H9 (cell line): Measurements from ENCODE around the gene RERE. TPM values are rescaled to one million over a fixed set of nuclear protein-coding genes. Genes with fewer than 3 reads are reported as not detected.
"Not testable (repeated sequence)": the region's sequence is repeated elsewhere in the genome, so short reads cannot be mapped to it uniquely, and the experiment has no call there.

Experiments
- DNase-seq: peaks from one replicate; pipeline ENCODE4 v3.0.0-alpha.2; 2017
- H2AFZ ChIP-seq: one replicate; pipeline ENCODE4 v1.6.1; 2013; ENCODE audit warnings: mild to moderate bottlenecking, low read length, control low read depth, moderate library complexity
- H2AK5ac ChIP-seq: 2 replicates; pipeline ENCODE4 v1.6.1; 2013; ENCODE audit warnings: low read length, control low read depth, mixed read lengths; ENCODE audit not compliant: insufficient read length
- H2BK120ac ChIP-seq: one replicate; pipeline ENCODE4 v1.6.1; 2013; ENCODE audit warnings: low read depth, mild to moderate bottlenecking, low read length, control low read depth, inconsistent platforms; ENCODE audit not compliant: poor library complexity, severe bottlenecking
- H2BK12ac ChIP-seq: 2 replicates; pipeline ENCODE4 v1.6.1; 2013; ENCODE audit warnings: low read length, control low read depth, mixed read lengths, low read depth; ENCODE audit not compliant: insufficient read length
- H2BK15ac ChIP-seq: 2 replicates; pipeline ENCODE4 v1.6.1; 2013; ENCODE audit warnings: low read depth, low read length, control low read depth
- H2BK20ac ChIP-seq: one replicate; pipeline ENCODE4 v1.6.1; 2013; ENCODE audit warnings: low read depth, mild to moderate bottlenecking, low read length, control low read depth, inconsistent platforms; ENCODE audit not compliant: poor library complexity, severe bottlenecking
- H2BK5ac ChIP-seq: 2 replicates; pipeline ENCODE4 v1.6.1; 2013; ENCODE audit warnings: low read length, control low read depth, mixed read lengths; ENCODE audit not compliant: insufficient read length
- H3K14ac ChIP-seq: 2 replicates; pipeline ENCODE4 v1.6.1; 2013; ENCODE audit warnings: low read length, control low read depth; ENCODE audit not compliant: insufficient read depth
- H3K18ac ChIP-seq: 2 replicates; pipeline ENCODE4 v1.6.1; 2013; ENCODE audit warnings: low read depth, mild to moderate bottlenecking, mixed read lengths, low read length, control low read depth; ENCODE audit not compliant: insufficient read length
- H3K23ac ChIP-seq: 2 replicates; pipeline ENCODE4 v1.6.1; 2013; ENCODE audit warnings: low read length, control low read depth, mixed read lengths, low read depth; ENCODE audit not compliant: insufficient read length
- H3K23me2 ChIP-seq: 2 replicates; pipeline ENCODE4 v1.6.1; 2013; ENCODE audit warnings: low read depth, mild to moderate bottlenecking, mixed read lengths, low read length, control low read depth; ENCODE audit not compliant: insufficient read length, poor library complexity, severe bottlenecking
- H3K27ac ChIP-seq: 2 replicates; pipeline ENCODE4 v1.5.1; 2013; ENCODE audit warnings: low read length, control low read depth, mixed read lengths, low read depth; ENCODE audit not compliant: insufficient read length
- H3K27me3 ChIP-seq: 2 replicates; pipeline ENCODE4 v1.6.1; 2013; ENCODE audit warnings: low read length, control low read depth, inconsistent platforms; ENCODE audit not compliant: insufficient read depth
- H3K4ac ChIP-seq: 2 replicates; pipeline ENCODE4 v1.6.1; 2013; ENCODE audit warnings: low read depth, mild to moderate bottlenecking, control low read depth, inconsistent platforms, low read length, moderate library complexity
- H3K4me1 ChIP-seq: 2 replicates; pipeline ENCODE4 v1.6.1; 2013; ENCODE audit warnings: low read length, control low read depth, inconsistent platforms; ENCODE audit not compliant: insufficient read depth
- H3K4me2 ChIP-seq: 2 replicates; pipeline ENCODE4 v1.6.1; 2013; ENCODE audit warnings: low read length, control low read depth, mixed read lengths; ENCODE audit not compliant: insufficient read length, insufficient read depth
- H3K56ac ChIP-seq: 2 replicates; pipeline ENCODE4 v1.6.1; 2013; ENCODE audit warnings: low read depth, mild to moderate bottlenecking, mixed read lengths, low read length, control low read depth; ENCODE audit not compliant: insufficient read length
- H3K79me1 ChIP-seq: 2 replicates; pipeline ENCODE4 v1.6.1; 2013; ENCODE audit warnings: low read depth, mild to moderate bottlenecking, moderate library complexity, low read length, control low read depth, inconsistent platforms; ENCODE audit not compliant: insufficient read depth, poor library complexity, severe bottlenecking
- H3K79me2 ChIP-seq: 2 replicates; pipeline ENCODE4 v1.6.1; 2013; ENCODE audit warnings: low read length, control low read depth, inconsistent platforms; ENCODE audit not compliant: insufficient read depth
- H3K9ac ChIP-seq: 2 replicates; pipeline ENCODE4 v1.6.1; 2013; ENCODE audit warnings: low read length, control low read depth, mixed read lengths; ENCODE audit not compliant: insufficient read length; ENCODE audit errors: extremely low read depth
- H3K9me3 ChIP-seq: one replicate; pipeline ENCODE4 v1.6.1; 2013; ENCODE audit warnings: low read depth, low read length, inconsistent platforms; ENCODE audit not compliant: control insufficient read depth
- H3T11ph ChIP-seq: one replicate; pipeline ENCODE4 v1.6.1; 2013; ENCODE audit warnings: mild to moderate bottlenecking, low read length, control low read depth, inconsistent platforms
- H4K20me1 ChIP-seq: one replicate; pipeline ENCODE4 v1.6.1; 2013; ENCODE audit not compliant: control insufficient read depth, insufficient read length, insufficient read depth
- H4K5ac ChIP-seq: 2 replicates; pipeline ENCODE4 v1.6.1; 2013; ENCODE audit warnings: low read depth, mild to moderate bottlenecking, mixed read lengths, low read length, control low read depth; ENCODE audit not compliant: insufficient read length
- H4K8ac ChIP-seq: replicated peaks from 2 replicates; pipeline ENCODE4 v1.6.1; 2013; ENCODE audit warnings: low read length, control low read depth, mixed read lengths, low read depth; ENCODE audit not compliant: insufficient read length
- H4K91ac ChIP-seq: 2 replicates; pipeline ENCODE4 v1.6.1; 2013; ENCODE audit warnings: low read depth, mild to moderate bottlenecking, moderate library complexity, mixed read lengths, low read length, control low read depth; ENCODE audit not compliant: insufficient read length
- H3K27ac Mint-ChIP-seq, 3 experiments: 2 replicates in 2 of 3; 3 replicates in 1 of 3; pipeline ENCODE4 v1.8.0; 2020 to 2021; ENCODE audit warnings: mixed read lengths in 3 of 3, mild to moderate bottlenecking in 1 of 3, moderate library complexity in 1 of 3
- H3K27me3 Mint-ChIP-seq: 2 replicates; pipeline ENCODE4 v1.8.0; 2021; ENCODE audit warnings: low read depth, mild to moderate bottlenecking, moderate library complexity, mixed read lengths
- H3K36me3 Mint-ChIP-seq, 3 experiments: 2 replicates in 2 of 3; 3 replicates in 1 of 3; pipeline ENCODE4 v1.8.0; 2020 to 2021; ENCODE audit warnings: low read depth in 3 of 3, mixed read lengths in 3 of 3; ENCODE audit not compliant: insufficient read depth in 1 of 3
- H3K4me1 Mint-ChIP-seq, 2 experiments: 2 replicates each; pipeline ENCODE4 v1.8.0; 2020; ENCODE audit warnings: mixed read lengths in 2 of 2
- H3K4me3 Mint-ChIP-seq, 2 experiments: 2 replicates in 1 of 2; 3 replicates in 1 of 2; pipeline ENCODE4 v1.8.0; 2020 to 2021; ENCODE audit warnings: mild to moderate bottlenecking in 2 of 2, mixed read lengths in 2 of 2, moderate library complexity in 1 of 2
- H3K9me3 Mint-ChIP-seq, 2 experiments: 2 replicates in 1 of 2; 3 replicates in 1 of 2; pipeline ENCODE4 v1.8.0; 2020; ENCODE audit warnings: mild to moderate bottlenecking in 2 of 2, mixed read lengths in 2 of 2, moderate library complexity in 1 of 2
- CTCF ChIP-seq: fragments of 200-600 bp; sonication (generic); conservative IDR thresholded peaks from 3 replicates; pipeline ENCODE4 v1.8.0; 2021; ENCODE audit warnings: antibody characterized with exemption, mild to moderate bottlenecking
- whole genome bisulfite sequencing: extraction: QIAGEN DNeasy Blood & Tissue Kit; methylation state at CpG from one replicate; pipeline ENCODE4 v1.1.7; 2013; ENCODE audit warnings: missing lambda C conversion rate, low lambda C conversion rate, mixed read lengths; ENCODE audit not compliant: insufficient read length; ENCODE audit errors: extremely low coverage; 5-methylcytosine and 5-hydroxymethylcytosine counted together
- total RNA-seq: library from RNA; stranded (reverse); gene quantifications from 2 replicates; pipeline ENCODE4 v1.2.1, GENCODE V29; 2021

RERE gene
- total RNA-seq, 1 experiment from 2014 or later: 103 TPM

- no peak overlapping the region for H2BK12ac ChIP-seq
- H3K79me2 ChIP-seq: peaks cover 61% of the 10 kb centered on the region
- H3K23ac ChIP-seq: no peak overlapping the region
- no CpG with 5 or more reads among the region's 3 CpGs for WGBS
- H4K8ac ChIP-seq: no peak overlapping the region
- no peak for TF ChIP-seq CTCF
- H2AFZ ChIP-seq: no peak overlapping the region
- H4K91ac ChIP-seq: no peak overlapping the region
- H3K4me1 ChIP-seq: no peaks in the 10 kb centered on the region; the same call in 1 of the 2 replicates
- Mint-ChIP-seq H3K27me3 (no peaks in the 10 kb centered on the region), H3K9me3 (no peaks in the 10 kb centered on the region; a peak in 1 of 5 replicates), H3K4me3 (no peak overlapping the region), H3K27ac (no peak overlapping the region), H3K4me1 (peaks cover 59 to 65% of the 10 kb centered on the region in 2 experiments), H3K36me3 (0 out of 7 replicates have a peak, but pooled peaks cover 0 to 2% (median 0%) of the 10 kb centered on the region in 3 experiments)
- H3K14ac ChIP-seq: no peak overlapping the region
- no peak overlapping the region for H3K4ac ChIP-seq
- no peak overlapping the region for H3K56ac ChIP-seq
- no peak overlapping the region for H3K18ac ChIP-seq
- no peak for DNase-seq
- no peaks in the 10 kb centered on the region for H4K20me1 ChIP-seq
- no peak overlapping the region for H2BK120ac ChIP-seq
- H3K9me3 ChIP-seq: no peaks in the 10 kb centered on the region
- no peak overlapping the region for H2BK20ac ChIP-seq
- H4K5ac ChIP-seq: no peak overlapping the region
- peaks cover 6% of the 10 kb centered on the region for H3K23me2 ChIP-seq
- H2AK5ac ChIP-seq: no peak overlapping the region
- no peak overlapping the region for H3K27ac ChIP-seq
- H3K27me3 ChIP-seq: no peaks in the 10 kb centered on the region
- no peak overlapping the region for H3K9ac ChIP-seq
- H3T11ph ChIP-seq: no peak overlapping the region
- H3K79me1 ChIP-seq: no peaks in the 10 kb centered on the region
- no peak overlapping the region for H3K4me2 ChIP-seq
- no peak overlapping the region for H2BK5ac ChIP-seq
- H2BK15ac ChIP-seq: no peak overlapping the region
Measured at GRCh38 chr1:8698012-8698630, 119.3 kb downstream of the RERE start.

GRCh38 chr1:8695442-8695841 lies 122.0 kb downstream of the RERE start:
- not testable (repeated sequence) for H3K27me3 Mint-ChIP-seq, H4K20me1 ChIP-seq, H3K23me2 ChIP-seq, DNase-seq, H2BK12ac ChIP-seq, H3K4ac ChIP-seq, H3K14ac ChIP-seq, H4K5ac ChIP-seq, H2BK120ac ChIP-seq, H3K27me3 ChIP-seq, H3K79me1 ChIP-seq, H3K4me1 ChIP-seq, H2BK5ac ChIP-seq, H3K9ac ChIP-seq, H3K4me2 ChIP-seq, H2BK15ac ChIP-seq, H2AFZ ChIP-seq, H3K18ac ChIP-seq, H4K91ac ChIP-seq, H4K8ac ChIP-seq, H3T11ph ChIP-seq, H3K56ac ChIP-seq, H3K4me3 Mint-ChIP-seq, H3K36me3 Mint-ChIP-seq, H2BK20ac ChIP-seq, H3K9me3 ChIP-seq, H3K9me3 Mint-ChIP-seq, H2AK5ac ChIP-seq, H3K23ac ChIP-seq, H3K27ac ChIP-seq
- H3K79me2 ChIP-seq: peaks cover 58% of the 10 kb centered on the region; the same call in 1 of the 2 replicates
- peak overlapping the region in 1 of 3 experiments; percentile 73; a peak in 2 of 7 replicates for H3K27ac Mint-ChIP-seq
- no CpG with 5 or more reads among the region's 4 CpGs for WGBS
- peaks cover 57 to 58% of the 10 kb centered on the region in 2 experiments for H3K4me1 Mint-ChIP-seq
